MM.1S (cell line): Measurements from ENCODE around the gene DYNLT1.

Experiments used
- DNase-seq: peaks from one replicate; pipeline ENCODE4 v3.0.0-alpha.2; 2015
- H2AFZ ChIP-seq: fragments of 300-600 bp; sonication (generic); 2 replicates; pipeline ENCODE4 v1.6.0; 2016; ENCODE audit warnings: antibody characterized with exemption, low read length
- H3F3A ChIP-seq: fragments of 300-600 bp; sonication (generic); 2 replicates; pipeline ENCODE4 v1.6.1; 2016; ENCODE audit warnings: mild to moderate bottlenecking, antibody characterized with exemption, low read length, moderate library complexity, mixed read lengths; ENCODE audit not compliant: insufficient read depth
- H3K27ac ChIP-seq: fragments of 300-600 bp; sonication (generic); 2 replicates; pipeline ENCODE4 v1.5.1; 2016; ENCODE audit warnings: mild to moderate bottlenecking, low read length
- H3K27me3 ChIP-seq: fragments of 300-600 bp; sonication (generic); replicated peaks from 2 replicates; pipeline ENCODE4 v1.6.0; 2016; ENCODE audit warnings: low read length; ENCODE audit not compliant: insufficient read depth
- H3K36me3 ChIP-seq: fragments of 300-600 bp; sonication (generic); replicated peaks from 2 replicates; pipeline ENCODE4 v1.6.1; 2016; ENCODE audit warnings: mild to moderate bottlenecking, low read length, mixed read lengths; ENCODE audit not compliant: insufficient read depth
- H3K4me1 ChIP-seq: fragments of 300-600 bp; sonication (generic); 2 replicates; pipeline ENCODE4 v1.6.1; 2016; ENCODE audit warnings: low read length, mixed read lengths
- H3K4me2 ChIP-seq: fragments of 300-600 bp; sonication (generic); 2 replicates; pipeline ENCODE4 v1.6.0; 2016; ENCODE audit warnings: low read depth, low read length
- H3K4me3 ChIP-seq: fragments of 300-600 bp; sonication (generic); 2 replicates; pipeline ENCODE4 v1.5.1; 2016; ENCODE audit warnings: low read length, mixed read lengths
- H3K79me2 ChIP-seq: fragments of 300-600 bp; sonication (generic); 2 replicates; pipeline ENCODE4 v1.6.1; 2016; ENCODE audit warnings: mixed run types, low read length, mixed read lengths
- H3K9ac ChIP-seq: fragments of 300-600 bp; sonication (generic); 2 replicates; pipeline ENCODE4 v1.6.1; 2016; ENCODE audit warnings: low read length, mixed read lengths
- H3K9me2 ChIP-seq: fragments of 300-600 bp; sonication (generic); replicated peaks from 2 replicates; pipeline ENCODE4 v1.6.1; 2016; ENCODE audit warnings: mild to moderate bottlenecking, low read length, mixed read lengths; ENCODE audit not compliant: insufficient read depth
- H3K9me3 ChIP-seq: fragments of 300-600 bp; sonication (generic); replicated peaks from 2 replicates; pipeline ENCODE4 v1.6.1; 2016; ENCODE audit warnings: mild to moderate bottlenecking, low read length, mixed read lengths; ENCODE audit not compliant: insufficient read depth
- H4K20me1 ChIP-seq: fragments of 300-600 bp; sonication (generic); 2 replicates; pipeline ENCODE4 v1.6.1; 2016; ENCODE audit warnings: mild to moderate bottlenecking, low read length, moderate library complexity, mixed read lengths; ENCODE audit not compliant: insufficient read depth
- CTCF ChIP-seq: fragments of 300-600 bp; sonication (generic); IDR thresholded peaks from 2 replicates; pipeline ENCODE4 v1.5.1; 2016; ENCODE audit warnings: antibody characterized with exemption, low read length, mixed read lengths
- EZH2 ChIP-seq: fragments of 300-600 bp; sonication (generic); optimal IDR thresholded peaks from 2 replicates; pipeline ENCODE3; 2017; ENCODE audit warnings: low read depth, mild to moderate bottlenecking, antibody characterized with exemption, low read length, mixed read lengths
- EZH2phosphoT487 ChIP-seq: fragments of 300-600 bp; sonication (generic); IDR thresholded peaks from 2 replicates; pipeline ENCODE4 v1.6.1; 2018; ENCODE audit warnings: antibody characterized with exemption, low read length

DYNLT1 gene

GRCh38 chr6:158684311-158684710, 39.8 kb upstream of the DYNLT1 start:
- peaks cover 8% of the 10 kb centered on the region; the same call in 1 of the 2 replicates for H3K4me1 ChIP-seq
- no peaks in the 10 kb centered on the region for H3K9me3 ChIP-seq
- no peaks in the 10 kb centered on the region for H3F3A ChIP-seq
- no peaks in the 10 kb centered on the region for H3K9me2 ChIP-seq
- no peak overlapping the region for H3K9ac ChIP-seq
- no peak overlapping the region for H3K27ac ChIP-seq
- H3K4me2 ChIP-seq = no peak overlapping the region
- no peaks in the 10 kb centered on the region for H3K79me2 ChIP-seq
- no peaks in the 10 kb centered on the region for H3K27me3 ChIP-seq
- no peak overlapping the region for H2AFZ ChIP-seq
- TF ChIP-seq CTCF (no peak), EZH2 (no peak), EZH2phosphoT487 (no peak)
- no peak overlapping the region for H3K4me3 ChIP-seq
- H3K36me3 ChIP-seq = no peaks in the 10 kb centered on the region
- no peak for DNase-seq
- no peaks in the 10 kb centered on the region for H4K20me1 ChIP-seq

GRCh38 chr6:158680481-158680880, 35.9 kb upstream of the DYNLT1 start:
- no peak for DNase-seq
- H3K9me2 ChIP-seq = no peaks in the 10 kb centered on the region
- no peak overlapping the region for H3K9ac ChIP-seq
- H3K4me3 ChIP-seq = no peak overlapping the region
- H3K27me3 ChIP-seq = no peaks in the 10 kb centered on the region
- H2AFZ ChIP-seq = no peak overlapping the region
- TF ChIP-seq EZH2 = no peak
- no peak for TF ChIP-seq EZH2phosphoT487
- TF ChIP-seq CTCF = no peak
- H3K36me3 ChIP-seq = no peaks in the 10 kb centered on the region
- H3K9me3 ChIP-seq = no peaks in the 10 kb centered on the region
- H3K4me2 ChIP-seq = no peak overlapping the region
- no peaks in the 10 kb centered on the region for H4K20me1 ChIP-seq
- H3K4me1 ChIP-seq = no peaks in the 10 kb centered on the region
- H3K79me2 ChIP-seq = no peaks in the 10 kb centered on the region
- no peaks in the 10 kb centered on the region for H3F3A ChIP-seq
- no peak overlapping the region for H3K27ac ChIP-seq

DNA sequence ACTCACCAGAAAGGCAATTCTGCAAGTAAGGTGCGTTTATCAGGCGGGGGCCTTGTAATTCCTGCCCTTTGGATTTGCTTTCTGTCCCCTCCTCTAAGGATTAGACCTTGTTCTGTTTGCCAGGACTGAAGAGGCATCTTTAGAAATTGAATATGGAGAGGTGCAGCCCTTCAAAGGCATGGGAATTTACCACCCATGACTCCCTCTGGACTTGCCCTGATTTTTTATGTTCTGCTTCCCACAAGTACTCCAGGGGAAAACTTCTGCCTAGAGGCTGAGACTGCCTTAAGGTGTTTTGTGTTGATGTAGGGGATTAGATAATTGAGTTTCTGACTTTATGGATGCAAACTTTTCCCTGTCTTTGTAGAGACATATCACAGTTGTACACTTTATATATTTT, 35.5 kb upstream of the DYNLT1 start:
- TF ChIP-seq EZH2 = no peak
- TF ChIP-seq EZH2phosphoT487 = no peak
- TF ChIP-seq CTCF = no peak
- no peaks in the 10 kb centered on the region for H3K36me3 ChIP-seq
- no peaks in the 10 kb centered on the region for H3K4me1 ChIP-seq
- no peaks in the 10 kb centered on the region for H4K20me1 ChIP-seq
- H3K9me3 ChIP-seq = no peaks in the 10 kb centered on the region
- no peaks in the 10 kb centered on the region for H3K9me2 ChIP-seq
- no peaks in the 10 kb centered on the region for H3F3A ChIP-seq
- H2AFZ ChIP-seq = no peak overlapping the region
- H3K79me2 ChIP-seq = no peaks in the 10 kb centered on the region
- DNase-seq = no peak
- H3K4me2 ChIP-seq = no peak overlapping the region
- no peak overlapping the region for H3K27ac ChIP-seq
- H3K4me3 ChIP-seq = no peak overlapping the region
- no peaks in the 10 kb centered on the region for H3K27me3 ChIP-seq
- no peak overlapping the region for H3K9ac ChIP-seq
